ENCODE measurements around the gene MRPL37.
"Not testable (repeated sequence)": the region's sequence is repeated elsewhere in the genome, so short reads cannot be mapped to it uniquely, and the experiment has no call there.

The MRPL37 gene

DNA sequence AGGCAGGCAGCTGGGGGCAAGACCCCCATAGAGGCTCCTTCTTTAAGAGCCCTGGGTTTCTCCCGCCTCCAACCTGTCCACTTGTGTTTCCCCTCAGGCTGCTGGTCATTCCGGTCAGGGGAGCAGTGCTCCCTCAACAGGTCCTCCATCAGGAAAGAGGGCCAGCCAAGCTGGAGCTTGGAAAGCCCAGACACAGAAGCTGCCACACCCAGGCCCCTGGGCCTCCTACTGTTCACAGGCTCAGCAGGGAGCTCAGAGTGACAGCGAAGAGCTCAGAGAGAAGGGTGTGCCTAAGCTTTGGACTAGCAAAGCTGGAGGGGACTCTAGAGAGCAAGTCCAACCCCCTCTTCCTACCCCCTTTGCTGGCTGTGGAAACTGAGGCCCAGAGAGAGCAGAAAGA, 36.9 kb upstream of the MRPL37 start:
- H3K4me1 ChIP-seq (ENCODE audit: control insufficient read depth, insufficient read depth, low read length): peaks cover 12% of the 10 kb centered on the region
- H3K9me3 ChIP-seq (replicated peaks; ENCODE audit: low read length): no peaks in the 10 kb centered on the region
- H3K27me3 ChIP-seq (ENCODE audit: control insufficient read depth, insufficient read depth, low read length): peaks cover 8% of the 10 kb centered on the region
- H3K4me2 ChIP-seq (ENCODE audit: low read length): no peak overlapping the region
- no peaks in the 10 kb centered on the region for H3K36me3 ChIP-seq (ENCODE audit: insufficient read depth, low read length)
- H3K9ac ChIP-seq (ENCODE audit: low read depth, low read length): no peak overlapping the region
- H3K4me3 ChIP-seq (ENCODE audit: low read length): no peak overlapping the region

DNA sequence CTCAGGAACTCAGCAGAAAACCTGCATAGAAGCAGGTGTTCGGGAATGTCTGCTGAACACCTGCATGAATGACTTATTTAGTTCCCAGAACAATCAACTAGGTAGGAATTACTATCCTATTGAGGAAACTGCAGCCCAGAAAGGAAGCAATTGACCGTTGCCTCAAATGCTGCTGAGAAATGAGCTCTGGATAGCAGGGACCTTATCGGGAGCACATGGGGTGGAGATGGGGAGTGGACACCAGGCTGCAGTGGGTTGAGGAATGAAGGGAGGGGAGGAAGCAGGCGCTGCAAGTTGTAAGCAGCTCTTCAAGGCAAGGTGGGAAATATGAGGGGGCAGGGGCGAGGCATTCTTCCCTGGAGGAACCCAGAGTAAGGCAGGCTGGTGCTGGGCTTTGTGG, 36.4 kb upstream of the MRPL37 start:
- Histone ChIP-seq H3K36me3 (ENCODE audit: insufficient read depth, low read length) (no peaks in the 10 kb centered on the region), H3K4me2 (ENCODE audit: low read length) (no peak overlapping the region), H3K9ac (ENCODE audit: low read depth, low read length) (no peak overlapping the region), H3K4me1 (ENCODE audit: control insufficient read depth, insufficient read depth, low read length) (peaks cover 8% of the 10 kb centered on the region), H3K27me3 (ENCODE audit: control insufficient read depth, insufficient read depth, low read length) (peaks cover 8% of the 10 kb centered on the region), H3K4me3 (ENCODE audit: low read length) (no peak overlapping the region), H3K9me3 (replicated peaks; ENCODE audit: low read length) (no peaks in the 10 kb centered on the region)

DNA sequence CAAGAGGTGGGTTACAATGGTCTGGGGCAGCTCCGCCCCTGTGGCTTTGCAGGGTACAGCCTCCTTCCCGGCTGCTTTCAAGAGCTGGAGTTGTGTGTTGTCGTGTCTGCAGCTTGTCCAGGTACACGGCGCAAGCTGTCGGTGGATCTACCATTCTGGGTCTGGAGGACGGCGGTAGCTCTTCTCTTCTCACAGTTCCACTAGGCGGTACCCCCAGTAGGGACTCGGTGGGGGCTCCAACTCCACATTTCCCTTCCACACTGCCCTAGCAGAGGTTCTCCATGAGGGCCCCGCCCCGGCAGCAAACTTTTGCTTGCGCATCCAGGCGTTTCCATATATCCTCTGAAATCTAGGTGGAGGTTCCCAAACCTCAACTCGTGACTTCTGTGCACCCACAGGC, 34.8 kb upstream of the MRPL37 start:
- peaks cover 8% of the 10 kb centered on the region for H3K27me3 ChIP-seq (ENCODE audit: control insufficient read depth, insufficient read depth, low read length)
- H3K36me3 ChIP-seq (ENCODE audit: insufficient read depth, low read length): no peaks in the 10 kb centered on the region
- no peaks in the 10 kb centered on the region for H3K9me3 ChIP-seq (replicated peaks; ENCODE audit: low read length)
- H3K4me1 ChIP-seq (ENCODE audit: control insufficient read depth, insufficient read depth, low read length): peaks cover 8% of the 10 kb centered on the region
- H3K4me3 ChIP-seq (ENCODE audit: low read length): no peak overlapping the region
- no peak overlapping the region for H3K9ac ChIP-seq (ENCODE audit: low read depth, low read length)
- no peak overlapping the region for H3K4me2 ChIP-seq (ENCODE audit: low read length)

DNA sequence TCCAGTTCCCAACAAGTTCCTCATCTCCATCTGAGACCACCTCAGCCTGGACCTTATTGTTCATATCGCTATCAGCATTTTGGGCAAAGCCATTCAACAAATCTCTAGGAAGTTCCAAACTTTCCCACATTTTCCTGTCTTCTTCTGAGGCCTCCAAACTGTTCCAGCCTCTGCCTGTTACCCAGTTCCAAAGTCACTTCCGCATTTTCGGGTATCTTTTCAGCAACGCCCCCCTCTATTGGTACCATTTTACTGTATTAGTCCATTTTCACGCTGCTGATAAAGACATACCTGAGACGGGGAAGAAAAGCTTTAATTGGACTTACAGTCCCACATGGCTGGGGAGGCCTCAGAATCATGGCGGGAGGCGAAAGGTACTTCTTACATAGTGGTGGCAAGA, 33.6 kb upstream of the MRPL37 start:
- not testable (repeated sequence) for H3K27me3 ChIP-seq (ENCODE audit: control insufficient read depth, insufficient read depth, low read length); H3K4me3 ChIP-seq (ENCODE audit: low read length)

DNA sequence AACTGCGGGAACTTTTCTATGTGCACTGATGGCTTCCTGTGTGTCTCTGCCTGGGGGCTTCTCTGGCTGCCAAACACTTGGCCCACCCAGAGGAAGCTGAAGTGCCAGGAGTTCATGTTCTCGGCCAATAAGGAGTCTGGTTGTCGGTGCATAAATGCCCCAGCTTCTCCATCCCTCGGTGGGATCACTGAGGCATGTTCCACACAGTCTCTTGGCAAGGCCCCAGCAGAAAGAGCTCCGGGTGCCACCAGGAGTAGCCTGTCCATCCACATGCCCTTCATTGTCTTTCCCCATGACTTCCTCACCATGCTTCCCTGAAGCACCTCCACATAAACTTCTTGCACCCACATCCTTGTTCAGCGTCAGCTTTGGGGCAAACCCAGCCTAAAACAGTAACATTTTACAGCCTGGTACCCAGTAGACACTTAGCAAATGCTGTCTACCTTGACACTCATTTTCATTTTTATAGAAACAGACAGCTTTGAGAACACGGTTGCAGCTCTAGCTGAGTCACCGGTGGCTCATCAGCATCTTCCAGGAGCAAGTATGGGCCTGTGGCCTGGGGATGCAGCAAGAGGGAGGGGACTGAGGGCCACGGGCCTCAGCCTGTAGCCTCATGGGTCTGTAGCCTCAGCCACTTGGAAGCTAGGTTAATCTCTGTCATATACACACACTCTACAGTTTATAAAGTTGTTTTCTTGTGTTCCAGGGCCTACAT, 32.4 kb upstream of the MRPL37 start:
- no peak overlapping the region for H3K4me2 ChIP-seq (ENCODE audit: low read length)
- no peaks in the 10 kb centered on the region for H3K9me3 ChIP-seq (replicated peaks; ENCODE audit: low read length)
- H3K9ac ChIP-seq (ENCODE audit: low read depth, low read length): no peak overlapping the region
- H3K4me3 ChIP-seq (ENCODE audit: low read length): no peak overlapping the region
- H3K27me3 ChIP-seq (ENCODE audit: control insufficient read depth, insufficient read depth, low read length): no peaks in the 10 kb centered on the region
- H3K36me3 ChIP-seq (ENCODE audit: insufficient read depth, low read length): no peaks in the 10 kb centered on the region
- peaks cover 8% of the 10 kb centered on the region for H3K4me1 ChIP-seq (ENCODE audit: control insufficient read depth, insufficient read depth, low read length)

More for the DNA sequence above, 33.6 kb upstream of the MRPL37 start:
- not testable (repeated sequence) for H3K9me3 ChIP-seq (replicated peaks; ENCODE audit: low read length); H3K9ac ChIP-seq (ENCODE audit: low read depth, low read length); H3K36me3 ChIP-seq (ENCODE audit: insufficient read depth, low read length); H3K4me2 ChIP-seq (ENCODE audit: low read length); H3K4me1 ChIP-seq (ENCODE audit: control insufficient read depth, insufficient read depth, low read length)

DNA sequence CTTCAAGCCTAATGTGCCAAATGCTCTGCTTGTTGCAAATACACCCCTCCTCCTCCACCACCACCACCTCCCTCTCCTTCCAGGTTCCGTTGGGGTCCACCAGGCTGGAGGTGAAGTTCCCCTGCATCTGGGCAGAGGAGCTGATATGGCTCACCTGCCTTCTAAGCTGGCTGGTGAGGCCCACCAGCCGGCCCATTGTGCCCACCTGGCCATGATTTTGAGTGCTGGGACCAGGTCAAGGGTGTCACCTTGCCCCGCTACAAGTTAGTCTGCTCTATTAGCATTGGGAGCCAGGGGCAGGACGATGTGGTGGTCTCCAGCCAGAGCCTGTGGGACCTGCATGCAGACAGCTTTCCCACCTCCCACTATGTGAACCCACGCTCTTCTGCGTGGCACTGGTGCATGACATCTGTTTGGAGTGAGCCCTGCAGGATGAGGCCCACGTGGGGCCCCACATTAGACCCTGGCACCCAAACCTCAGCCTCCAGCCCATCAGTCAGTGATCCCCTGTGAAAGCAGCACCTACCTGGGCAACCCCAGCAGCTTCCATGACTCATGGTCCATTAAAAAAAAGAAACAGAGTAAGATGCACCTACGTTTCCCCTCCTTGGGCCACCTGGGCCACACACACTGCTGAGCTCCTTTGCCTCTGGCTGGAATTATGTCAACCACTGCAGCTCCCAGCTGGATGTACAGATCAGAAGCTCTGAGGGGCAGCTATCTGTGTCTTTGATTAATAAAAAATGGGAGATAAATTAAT, 31.6 kb upstream of the MRPL37 start:
- Histone ChIP-seq H3K27me3 (ENCODE audit: control insufficient read depth, insufficient read depth, low read length) (no peaks in the 10 kb centered on the region), H3K4me3 (ENCODE audit: low read length) (no peak overlapping the region), H3K36me3 (ENCODE audit: insufficient read depth, low read length) (no peaks in the 10 kb centered on the region), H3K4me2 (ENCODE audit: low read length) (no peak overlapping the region), H3K4me1 (ENCODE audit: control insufficient read depth, insufficient read depth, low read length) (peaks cover 8% of the 10 kb centered on the region), H3K9me3 (replicated peaks; ENCODE audit: low read length) (no peaks in the 10 kb centered on the region), H3K9ac (ENCODE audit: low read depth, low read length) (no peak overlapping the region)

DNA sequence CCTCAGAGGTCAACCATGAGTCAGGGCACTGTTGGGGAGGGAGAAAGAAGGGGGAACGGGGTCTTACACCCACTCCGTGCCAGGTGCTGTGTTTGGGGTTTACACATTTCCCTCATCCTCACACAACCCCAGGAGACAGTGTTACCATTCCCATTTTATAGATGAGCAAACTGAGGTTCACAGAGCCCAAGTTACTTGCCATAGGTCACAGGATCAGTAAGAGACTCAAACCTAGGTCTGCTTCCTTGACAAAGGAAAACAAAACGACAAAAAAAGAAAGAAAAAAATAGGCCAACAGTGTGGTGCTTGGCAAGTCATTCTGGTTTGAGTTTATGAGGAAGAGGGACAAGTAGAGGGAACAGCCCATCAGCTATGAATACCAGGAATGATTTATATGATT, 30.9 kb upstream of the MRPL37 start:
- H3K4me2 ChIP-seq (ENCODE audit: low read length): no peak overlapping the region
- no peak overlapping the region for H3K4me3 ChIP-seq (ENCODE audit: low read length)
- H3K36me3 ChIP-seq (ENCODE audit: insufficient read depth, low read length): no peaks in the 10 kb centered on the region
- H3K9ac ChIP-seq (ENCODE audit: low read depth, low read length): no peak overlapping the region
- H3K27me3 ChIP-seq (ENCODE audit: control insufficient read depth, insufficient read depth, low read length): no peaks in the 10 kb centered on the region
- peaks cover 8% of the 10 kb centered on the region for H3K4me1 ChIP-seq (ENCODE audit: control insufficient read depth, insufficient read depth, low read length)
- H3K9me3 ChIP-seq (replicated peaks; ENCODE audit: low read length): no peaks in the 10 kb centered on the region

DNA sequence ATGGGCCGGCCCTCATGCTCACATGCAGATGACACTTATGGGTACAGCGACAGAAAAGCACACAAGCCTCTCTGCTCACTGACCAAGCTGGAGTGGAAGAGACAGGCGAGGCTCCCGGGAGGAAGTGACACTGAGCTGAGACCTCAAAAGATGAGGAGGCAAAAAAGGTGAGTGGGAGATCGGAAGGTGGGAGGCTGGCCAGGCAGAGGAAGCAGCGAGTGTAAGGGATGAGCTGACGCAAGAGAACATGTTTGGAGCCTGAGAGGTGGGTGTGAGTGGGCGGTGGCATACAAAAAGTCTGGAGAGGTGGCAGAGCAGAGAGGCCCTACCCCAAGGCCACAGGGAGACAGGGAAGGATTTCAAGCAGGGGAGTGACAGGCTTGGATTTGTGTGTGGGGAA, 29.0 kb upstream of the MRPL37 start:
- Histone ChIP-seq H3K4me2 (ENCODE audit: low read length) (no peak overlapping the region), H3K27me3 (ENCODE audit: control insufficient read depth, insufficient read depth, low read length) (no peaks in the 10 kb centered on the region), H3K4me3 (ENCODE audit: low read length) (no peak overlapping the region), H3K9me3 (replicated peaks; ENCODE audit: low read length) (no peaks in the 10 kb centered on the region), H3K36me3 (ENCODE audit: insufficient read depth, low read length) (no peaks in the 10 kb centered on the region), H3K9ac (ENCODE audit: low read depth, low read length) (no peak overlapping the region), H3K4me1 (ENCODE audit: control insufficient read depth, insufficient read depth, low read length) (peaks cover 8% of the 10 kb centered on the region)

DNA sequence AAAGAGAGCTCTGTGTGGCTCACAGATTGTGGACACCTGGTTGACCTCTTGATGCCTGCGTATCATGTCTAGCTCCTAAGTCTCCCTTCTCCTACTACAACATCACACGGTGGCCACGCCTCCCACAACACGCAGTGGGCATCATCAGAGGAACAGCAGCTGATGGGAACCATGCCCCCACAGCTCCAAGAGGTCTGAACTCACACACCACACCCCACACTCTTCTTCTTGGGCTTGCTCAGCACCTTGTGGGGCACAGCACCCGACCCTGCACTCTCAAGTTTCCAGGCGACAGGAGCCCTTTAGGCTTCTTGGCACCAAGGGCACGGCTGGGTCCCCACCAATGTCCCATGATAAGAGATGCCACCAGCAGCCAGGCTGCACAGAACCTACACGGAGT, 28.4 kb upstream of the MRPL37 start:
- Histone ChIP-seq H3K9ac (ENCODE audit: low read depth, low read length) (no peak overlapping the region), H3K4me3 (ENCODE audit: low read length) (no peak overlapping the region), H3K9me3 (replicated peaks; ENCODE audit: low read length) (no peaks in the 10 kb centered on the region), H3K36me3 (ENCODE audit: insufficient read depth, low read length) (no peaks in the 10 kb centered on the region), H3K4me1 (ENCODE audit: control insufficient read depth, insufficient read depth, low read length) (peaks cover 8% of the 10 kb centered on the region), H3K27me3 (ENCODE audit: control insufficient read depth, insufficient read depth, low read length) (no peaks in the 10 kb centered on the region), H3K4me2 (ENCODE audit: low read length) (no peak overlapping the region)

DNA sequence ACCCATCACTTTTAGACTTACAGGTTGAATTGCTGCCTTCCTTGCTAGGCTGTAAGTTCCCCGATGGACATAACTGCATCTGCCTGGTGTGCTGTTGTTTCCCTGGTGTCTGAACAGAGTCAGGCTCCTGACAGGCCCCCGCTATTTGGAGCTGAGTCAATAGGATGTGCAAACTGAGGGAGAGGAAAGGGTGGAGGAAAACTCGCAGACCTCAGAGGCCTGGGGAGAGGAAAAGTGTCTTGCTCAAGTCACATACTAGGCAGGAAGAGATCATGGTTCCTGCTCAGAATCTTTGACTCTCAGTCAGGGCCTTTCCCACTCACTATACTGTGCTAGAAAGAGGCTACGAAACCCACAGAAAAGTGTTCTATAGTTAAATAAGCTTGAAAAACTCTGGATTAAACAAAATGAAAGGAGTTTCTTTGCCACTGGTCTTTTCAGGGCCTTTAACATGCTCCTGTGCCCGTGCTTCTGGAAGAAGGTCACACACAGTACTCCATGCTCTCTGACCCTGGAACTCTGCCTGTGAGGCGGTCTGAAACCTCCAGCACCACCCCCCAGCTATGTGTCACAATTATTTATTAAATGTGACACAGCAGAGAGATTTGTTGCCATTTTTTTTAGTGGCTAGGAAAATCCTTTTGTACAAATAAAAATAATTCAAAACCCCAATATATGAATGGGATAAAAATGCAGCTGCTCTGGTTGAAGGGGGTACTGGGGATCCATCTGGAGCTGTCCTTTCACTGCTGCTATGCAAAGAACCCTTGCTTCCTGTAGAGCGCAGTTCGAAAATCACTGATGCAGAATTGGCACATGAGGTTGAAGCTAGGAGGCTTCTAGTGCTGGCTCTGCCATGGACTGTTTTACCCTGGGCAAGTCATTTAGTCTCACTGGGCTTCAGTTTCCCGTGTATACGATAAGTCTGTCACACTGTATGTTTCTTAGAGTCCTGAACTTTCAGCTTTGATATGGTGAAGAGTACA, 27.1 kb upstream of the MRPL37 start:
- no peaks in the 10 kb centered on the region for H3K36me3 ChIP-seq (ENCODE audit: insufficient read depth, low read length)
- H3K4me2 ChIP-seq (ENCODE audit: low read length): no peak overlapping the region
- H3K9ac ChIP-seq (ENCODE audit: low read depth, low read length): no peak overlapping the region
- H3K27me3 ChIP-seq (ENCODE audit: control insufficient read depth, insufficient read depth, low read length): no peaks in the 10 kb centered on the region
- H3K9me3 ChIP-seq (replicated peaks; ENCODE audit: low read length): no peaks in the 10 kb centered on the region
- H3K4me3 ChIP-seq (ENCODE audit: low read length): no peak overlapping the region
- H3K4me1 ChIP-seq (ENCODE audit: control insufficient read depth, insufficient read depth, low read length): peaks cover 1% of the 10 kb centered on the region

DNA sequence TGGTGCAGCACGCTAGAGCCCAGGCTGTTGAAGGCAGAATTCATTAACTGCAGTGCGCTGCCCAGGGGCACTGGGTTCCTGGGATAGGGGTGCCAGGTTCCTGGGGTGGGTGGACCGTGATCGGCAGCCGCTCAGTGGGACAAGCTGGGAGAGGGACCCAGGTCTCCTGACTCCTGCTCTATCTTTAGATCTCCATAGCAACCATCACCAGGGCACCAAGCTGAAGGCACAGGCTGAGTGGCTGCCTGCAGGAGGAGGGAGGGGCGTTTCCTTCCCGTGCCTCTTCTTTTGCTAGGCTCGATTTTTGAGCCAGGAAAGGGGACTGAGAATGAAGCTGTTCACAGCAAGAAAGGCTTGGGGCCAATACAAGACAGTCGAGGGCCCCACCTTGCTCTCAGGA, 26.3 kb upstream of the MRPL37 start:
- no peaks in the 10 kb centered on the region for H3K9me3 ChIP-seq (replicated peaks; ENCODE audit: low read length)
- no peak overlapping the region for H3K9ac ChIP-seq (ENCODE audit: low read depth, low read length)
- no peak overlapping the region for H3K4me3 ChIP-seq (ENCODE audit: low read length)
- H3K4me2 ChIP-seq (ENCODE audit: low read length): no peak overlapping the region
- H3K4me1 ChIP-seq (ENCODE audit: control insufficient read depth, insufficient read depth, low read length): no peaks in the 10 kb centered on the region
- H3K27me3 ChIP-seq (ENCODE audit: control insufficient read depth, insufficient read depth, low read length): no peaks in the 10 kb centered on the region
- H3K36me3 ChIP-seq (ENCODE audit: insufficient read depth, low read length): no peaks in the 10 kb centered on the region
